Glomerular visceral epithelial cell (primary cell): ENCODE measurements around the gene CHRDL2.
A peak's percentile ranks its signal among the peaks of the same experiment; 100 is the strongest.

Experiments
- DNase-seq: peaks from one replicate; pipeline ENCODE4 v3.0.0-alpha.2; 2016; ENCODE audit errors: extremely low spot score

Gene CHRDL2

DNA sequence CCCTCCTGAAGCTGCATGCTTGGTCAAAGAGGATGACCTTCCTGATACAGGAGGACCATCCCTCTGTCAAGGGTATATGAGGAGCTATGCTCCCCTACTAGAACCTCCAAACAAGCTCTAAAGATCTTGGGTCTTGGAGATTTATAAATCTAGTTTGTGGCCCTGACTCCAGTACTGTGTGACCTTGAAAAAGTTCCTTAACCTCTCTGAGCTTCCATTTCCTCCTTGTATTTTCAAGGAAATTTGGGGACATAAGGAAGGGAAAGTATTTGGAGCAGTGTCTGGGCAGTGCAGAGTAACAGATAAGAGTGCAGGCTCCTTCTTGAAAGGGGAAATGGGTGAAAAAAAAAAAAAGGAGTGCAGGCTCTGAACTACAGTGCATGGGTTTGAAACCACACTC is 45.9 kb downstream of the CHRDL2 start:
- no peak for DNase-seq

DNA sequence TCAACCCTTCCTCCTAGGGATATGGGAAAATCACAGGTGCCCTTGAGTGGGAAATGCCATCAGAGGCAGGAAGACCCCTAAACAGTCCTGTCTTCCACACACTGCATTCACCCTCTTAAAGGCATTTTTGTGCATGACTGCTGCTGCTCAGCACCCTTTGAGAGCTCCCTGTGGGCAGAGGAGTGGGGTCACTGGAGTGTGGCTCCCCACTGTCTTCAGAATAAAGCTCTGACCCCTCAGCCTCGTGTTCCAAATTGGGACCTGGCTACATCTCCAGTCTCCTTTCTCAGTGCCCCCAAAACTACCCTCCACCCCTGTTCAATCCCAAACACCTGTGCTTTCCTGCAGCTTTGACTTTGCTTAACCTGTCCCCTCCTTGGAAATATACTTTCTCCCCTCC is 46.6 kb downstream of the CHRDL2 start:
- DNase-seq = no peak

DNA sequence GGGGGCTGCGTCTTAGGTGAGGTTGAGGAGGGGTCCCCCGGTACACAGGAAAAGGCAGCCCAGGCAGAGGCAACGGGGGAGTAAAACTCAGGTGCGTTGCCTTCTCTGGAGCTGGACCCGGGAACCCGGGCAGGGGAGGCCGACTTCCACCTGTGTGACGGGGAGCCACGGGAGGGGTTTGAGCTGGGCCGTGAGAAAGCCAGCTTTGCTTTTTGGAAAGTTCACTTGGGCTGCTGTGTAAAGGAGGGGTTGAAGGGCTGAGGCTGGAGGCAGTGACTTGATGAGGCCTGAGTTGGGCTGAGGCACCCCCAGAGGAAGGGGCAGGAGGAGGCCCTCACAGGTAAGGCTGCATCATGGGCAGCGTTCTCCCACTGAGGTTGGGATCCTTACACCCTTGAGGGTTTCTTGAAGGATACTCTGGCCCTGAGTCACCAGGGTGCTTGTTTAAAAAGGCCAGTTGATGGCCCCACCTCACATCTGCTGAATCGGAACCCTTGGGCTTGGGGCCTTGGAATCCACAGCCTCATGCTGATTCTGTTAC is 47.2 kb downstream of the CHRDL2 start:
- no peak for DNase-seq

DNA sequence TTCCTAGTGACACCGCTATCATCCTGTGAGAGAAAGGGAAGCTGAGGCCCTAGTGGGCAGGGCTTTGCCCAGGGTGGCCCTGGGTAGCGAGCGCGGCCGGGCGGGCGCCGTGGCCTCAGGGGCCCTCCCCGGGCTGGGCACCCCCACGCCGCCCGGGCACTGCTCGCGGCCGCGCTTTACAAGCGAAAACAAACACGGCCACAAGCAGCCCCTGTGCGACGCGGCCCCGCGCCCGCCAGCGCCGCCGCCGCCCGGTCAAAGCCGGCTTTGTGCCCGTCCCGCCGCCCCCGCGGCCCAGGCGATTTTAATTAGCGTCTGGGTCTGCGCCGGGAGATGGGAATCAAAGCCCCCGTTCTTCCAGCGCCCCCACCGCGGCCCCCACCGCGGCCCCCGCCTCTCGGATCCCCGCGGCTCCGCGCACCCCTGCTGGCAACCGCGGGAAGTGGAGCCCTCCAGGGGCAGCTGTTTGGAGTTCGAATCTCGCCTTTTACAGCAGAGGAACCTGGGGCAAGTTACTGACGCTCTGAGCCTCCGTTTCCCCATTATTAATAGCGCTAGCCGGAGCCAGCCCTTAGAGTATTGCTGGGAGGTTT is 47.9 kb downstream of the CHRDL2 start:
- no peak for DNase-seq

GRCh38 chr11:74682731-74683278 is 48.4 kb downstream of the CHRDL2 start:
- no peak for DNase-seq

DNA sequence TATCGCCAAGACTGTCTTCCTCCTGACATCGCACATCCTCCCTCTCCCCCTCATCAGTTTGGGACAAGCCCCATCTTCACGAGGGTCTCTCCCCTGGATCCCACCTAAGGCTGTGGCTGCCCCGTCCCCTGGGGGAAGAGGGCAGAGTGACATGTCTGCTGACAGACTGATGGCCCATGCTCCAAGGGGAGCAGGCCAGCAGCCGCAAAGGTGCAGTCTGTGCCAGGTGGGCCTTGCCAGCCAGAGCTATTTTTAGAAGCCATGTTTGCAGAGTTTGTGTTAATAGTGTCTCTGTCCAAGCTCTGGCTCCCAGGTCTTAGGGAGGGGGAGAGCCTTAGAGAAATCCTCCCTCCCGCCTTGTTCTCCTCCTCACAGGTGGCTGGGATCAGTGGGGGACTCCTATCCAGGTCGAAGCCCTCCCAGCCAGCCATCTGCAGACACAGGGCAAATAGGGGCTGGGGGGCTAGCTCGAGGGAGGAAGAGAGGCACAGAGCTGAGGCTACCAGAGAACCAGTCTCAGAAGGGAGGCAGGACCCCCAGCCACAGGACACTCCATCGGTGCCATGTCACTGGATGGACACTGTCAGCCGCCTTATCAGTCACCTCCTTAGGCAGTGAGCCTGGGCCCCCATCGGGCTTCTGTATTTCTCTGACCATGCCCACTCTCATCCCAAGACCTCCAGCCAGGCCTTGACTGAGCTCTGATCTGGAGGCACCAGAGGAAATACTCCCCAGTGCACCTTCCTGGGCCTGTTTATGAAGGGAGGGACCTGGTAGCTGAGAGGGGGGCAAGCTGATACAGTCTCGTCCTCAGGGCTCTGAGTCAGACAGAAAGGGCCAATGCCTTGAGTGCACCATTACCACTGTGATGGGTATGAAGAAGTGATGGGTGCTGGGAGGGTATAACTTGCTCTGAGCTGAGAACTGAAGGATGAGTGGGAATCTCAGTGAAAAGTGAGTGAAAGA is 49.3 kb downstream of the CHRDL2 start:
- no peak for DNase-seq

GRCh38 chr11:74680703-74681531 is 50.3 kb downstream of the CHRDL2 start:
- no peak for DNase-seq

DNA sequence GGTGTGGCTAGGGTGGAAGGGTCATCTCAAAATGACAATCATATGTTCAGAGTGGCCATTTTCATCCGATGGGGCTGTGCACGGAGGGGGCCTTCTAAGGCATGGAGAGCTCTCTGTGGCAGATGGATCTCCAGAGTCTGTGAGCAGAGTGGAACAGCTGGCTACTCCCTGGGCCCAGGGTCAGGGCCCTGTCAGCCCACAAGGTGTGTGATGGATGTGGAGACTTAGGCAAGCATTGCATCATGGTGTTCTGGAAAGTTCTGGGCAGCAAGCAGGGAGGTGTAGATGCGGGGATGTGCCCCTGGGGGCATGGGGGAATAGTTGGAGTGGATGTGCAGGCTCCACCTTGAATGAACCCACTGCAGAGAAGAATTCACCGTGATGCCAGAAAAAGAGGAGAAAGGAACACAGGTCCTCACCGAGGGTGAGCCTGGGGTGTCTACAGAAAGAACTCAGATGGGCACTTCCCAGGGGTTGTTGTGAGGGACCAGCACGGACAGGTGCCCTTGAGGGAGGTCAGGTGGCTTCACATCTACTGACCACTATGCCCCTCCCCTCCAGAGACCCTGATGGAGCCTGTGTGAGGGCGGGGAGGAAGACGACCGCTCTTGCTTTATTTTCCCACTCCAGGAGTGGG is 51.1 kb downstream of the CHRDL2 start:
- no peak for DNase-seq

- DNase-seq = no peak
Observed at GRCh38 chr11:74679513-74679865, 51.7 kb downstream of the CHRDL2 start.

DNA sequence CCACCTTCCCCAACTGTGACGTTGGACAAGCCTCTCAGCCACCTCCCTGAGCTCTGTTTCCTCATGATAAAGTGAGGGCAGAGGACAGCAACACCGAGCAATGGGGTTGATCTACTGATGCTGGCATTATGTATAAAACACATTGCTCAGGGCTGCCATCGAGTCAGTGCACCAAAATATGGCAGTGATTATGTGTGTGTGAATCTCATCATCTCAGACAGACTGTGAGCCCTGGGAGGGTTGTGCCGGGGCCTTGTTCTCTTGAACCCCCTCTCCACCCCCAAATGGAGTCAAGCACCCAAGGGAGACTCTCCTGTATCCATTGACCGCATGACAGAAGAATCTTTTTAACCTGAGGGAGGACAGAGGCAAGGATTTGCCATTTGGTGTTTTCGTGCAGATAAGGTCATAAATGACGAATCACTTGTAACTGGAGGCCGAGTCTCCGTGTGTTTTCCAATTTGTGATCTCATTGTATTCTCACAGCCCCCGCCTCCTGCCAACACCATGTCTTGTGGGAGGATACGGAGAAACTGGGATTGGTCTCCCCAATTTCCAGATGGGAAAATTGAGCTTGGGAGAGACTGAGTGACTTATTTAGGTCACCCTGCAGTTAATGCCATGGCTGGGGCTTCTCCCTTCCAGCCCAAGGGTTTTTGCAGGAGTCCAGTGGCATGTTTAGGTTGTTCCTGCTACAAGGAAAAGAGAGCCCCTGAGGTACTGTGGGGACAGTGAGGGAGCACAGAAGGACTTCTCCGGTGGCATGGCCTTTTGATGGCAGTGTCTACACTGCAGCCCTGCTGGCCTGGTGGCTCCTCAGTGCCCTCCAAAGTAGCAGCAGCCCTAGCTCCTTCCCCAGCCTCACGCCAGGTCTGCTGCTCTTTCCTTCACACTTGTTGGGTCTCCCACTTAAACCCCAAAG is 52.4 kb downstream of the CHRDL2 start:
- DNase-seq = no peak

DNA sequence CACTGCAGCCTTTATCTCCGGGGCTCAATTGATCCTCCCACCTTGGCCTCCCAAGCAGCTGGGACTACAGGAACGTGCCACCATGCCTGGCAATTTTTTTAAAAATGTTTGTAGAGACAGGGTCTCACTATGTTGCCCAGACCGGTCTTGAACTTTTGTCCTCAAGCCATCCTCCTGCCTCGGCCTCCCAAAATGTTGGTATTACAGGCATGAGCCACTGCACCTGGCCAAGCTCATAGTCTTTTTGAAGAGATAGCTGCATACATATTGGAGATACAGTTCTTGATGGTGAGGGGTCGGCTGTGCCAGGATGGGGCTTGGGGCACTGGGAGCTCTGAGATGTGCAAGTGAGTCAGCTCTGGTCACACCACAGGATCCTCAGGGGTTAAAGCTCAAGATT is 53.2 kb downstream of the CHRDL2 start:
- DNase-seq = no peak

GRCh38 chr11:74677131-74677530 is 54.1 kb downstream of the CHRDL2 start:
- DNase-seq = no peak

- no peak for DNase-seq
Observed at GRCh38 chr11:74676596-74676995, 54.6 kb downstream of the CHRDL2 start.

DNA sequence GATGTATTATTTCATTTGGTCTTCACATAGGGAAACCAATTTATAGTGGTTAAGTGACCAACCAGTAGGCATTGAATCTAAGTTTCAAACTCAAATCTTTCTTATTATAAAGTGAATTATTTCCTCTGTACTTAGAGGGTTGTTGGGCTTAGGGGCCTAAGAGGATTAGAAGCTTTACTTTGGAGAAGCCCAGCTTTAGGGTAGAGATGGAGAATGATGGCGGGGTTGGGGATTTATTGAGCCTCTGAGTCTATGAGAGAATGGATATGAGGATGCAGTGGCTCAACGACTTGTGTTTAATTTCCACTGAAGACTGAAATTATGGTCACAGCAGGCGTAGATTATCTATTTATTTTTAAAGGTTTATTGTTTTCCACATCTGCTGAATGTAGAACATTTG is 55.5 kb downstream of the CHRDL2 start:
- no peak for DNase-seq

DNA sequence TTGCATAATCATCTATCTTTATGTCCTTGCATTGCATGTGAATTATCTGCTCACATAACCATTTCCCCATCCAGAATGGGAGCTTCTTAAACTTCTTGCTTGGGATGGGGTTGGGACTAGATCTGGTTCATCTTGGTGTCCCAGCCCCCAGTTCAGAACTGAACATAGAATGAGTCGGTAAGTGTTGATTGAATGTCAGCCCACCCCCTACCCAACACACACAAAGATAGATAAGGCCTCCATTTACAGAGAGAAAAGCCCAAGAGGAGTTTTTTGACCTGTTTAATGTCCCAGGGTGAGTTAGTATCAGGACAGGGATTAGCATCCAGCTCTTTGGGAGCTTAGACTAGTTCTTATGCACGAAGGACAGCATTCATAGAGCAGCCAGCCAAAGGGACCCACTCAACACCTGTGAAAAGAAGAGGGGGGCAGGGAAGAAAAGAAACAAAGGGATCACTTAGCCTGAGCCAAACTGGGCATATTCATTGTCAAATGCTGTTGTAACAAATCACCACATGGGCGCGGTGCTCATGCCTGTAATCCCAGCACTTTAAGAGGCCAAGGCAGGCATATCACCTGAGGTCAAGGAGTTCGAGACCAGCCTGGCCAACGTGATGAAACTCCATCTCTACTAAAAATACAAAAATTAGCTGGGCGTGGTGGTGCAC is 57.4 kb downstream of the CHRDL2 start:
- no peak for DNase-seq

DNA sequence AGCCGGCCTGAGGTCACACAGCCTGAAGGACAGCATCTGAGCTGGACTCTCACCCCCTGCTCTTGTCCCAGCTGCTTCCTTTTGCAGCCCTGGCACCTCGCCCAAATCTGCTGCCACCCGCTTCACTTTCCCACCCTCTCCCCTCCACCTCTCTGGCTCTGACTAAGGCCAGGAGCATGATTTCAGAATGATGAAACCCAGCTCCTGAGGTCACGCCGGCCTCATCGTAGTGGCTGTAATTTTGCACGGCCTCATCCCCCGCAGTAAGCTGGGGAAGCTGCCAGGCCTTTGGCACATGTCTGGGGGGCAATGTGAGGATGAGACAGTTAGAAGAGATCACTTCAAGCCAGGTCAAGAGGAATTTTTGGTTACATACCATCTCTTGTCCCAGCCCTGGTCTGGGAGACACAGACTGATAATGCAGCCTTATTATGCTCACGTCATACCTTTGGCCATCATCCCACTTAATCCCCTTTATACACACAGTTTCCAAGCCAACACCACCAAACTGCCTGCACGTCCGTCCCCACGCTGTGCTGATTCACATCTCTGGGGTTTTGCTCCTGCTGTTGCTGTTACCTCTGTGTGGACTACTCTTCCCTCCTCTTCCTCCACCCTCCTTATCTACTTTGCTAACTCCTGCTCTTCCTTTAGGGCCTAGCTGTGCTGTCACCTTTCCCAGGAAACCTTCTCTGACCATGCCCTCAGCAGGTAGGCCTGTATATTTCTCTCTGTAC is 58.1 kb downstream of the CHRDL2 start:
- DNase-seq = peak; percentile 97

GRCh38 chr11:74672332-74672955 is 58.8 kb downstream of the CHRDL2 start:
- DNase-seq = no peak

DNA sequence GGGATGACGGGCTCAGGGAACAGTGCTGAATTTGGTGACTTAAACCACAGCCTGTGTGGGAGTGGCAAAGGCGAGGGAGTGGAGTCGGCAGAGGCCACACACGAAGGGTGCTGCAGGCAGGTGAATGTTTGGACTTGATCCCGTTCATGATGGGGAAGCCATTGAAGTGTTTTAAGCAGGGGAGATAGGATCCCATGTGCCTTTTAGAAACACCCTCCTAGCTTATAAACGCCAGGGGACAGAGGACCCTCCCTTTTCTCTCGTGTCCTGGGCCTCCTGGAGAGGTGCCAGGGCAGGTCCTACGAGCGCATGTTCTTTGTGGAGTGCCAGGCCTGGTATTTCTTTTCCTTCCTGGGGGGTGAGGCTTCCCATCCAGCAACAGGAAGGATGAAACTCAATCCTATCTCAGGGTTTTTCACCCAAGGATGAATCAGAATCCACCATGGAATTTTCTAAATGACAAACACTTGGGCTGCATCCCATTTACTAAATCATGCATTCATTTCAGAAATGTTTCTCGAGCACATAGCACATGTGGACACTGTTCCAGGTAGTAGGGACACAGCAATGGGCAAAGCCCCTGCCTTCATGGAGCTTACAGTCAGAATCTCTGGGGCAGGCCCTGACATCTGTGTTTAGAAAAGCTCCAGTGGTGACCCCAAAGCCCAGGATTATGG is 59.6 kb downstream of the CHRDL2 start:
- DNase-seq = peak; percentile 70
